ENCODE measurements around the gene C2orf76. TPM values are rescaled to one million over a fixed set of nuclear protein-coding genes. Genes with fewer than 3 reads are reported as not detected.

The C2orf76 gene
- total RNA-seq, 4 donors from 2014 or later = 13.5 to 63.0 (median 21.5) TPM

DNA sequence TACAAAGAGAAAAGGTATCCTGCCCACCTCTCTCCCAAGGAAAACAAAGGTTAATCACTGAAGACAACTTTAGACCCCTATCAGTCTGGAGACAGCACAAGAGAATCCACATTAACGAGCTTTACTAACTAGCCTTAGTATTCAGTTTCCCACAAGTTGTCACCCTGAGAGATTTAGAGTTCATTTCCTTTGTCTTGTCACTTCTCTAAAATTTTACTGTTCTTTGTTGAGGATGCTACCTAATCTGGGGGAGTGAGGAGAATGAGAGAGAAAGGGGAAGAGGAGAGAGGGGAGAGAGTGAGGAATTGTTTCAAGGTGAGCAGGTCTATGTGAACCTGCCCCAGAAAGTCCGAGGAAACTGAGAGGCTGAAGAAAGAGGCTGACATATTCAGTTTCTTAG is 28.4 kb downstream of the C2orf76 start:
- no peak for DNase-seq
- Histone ChIP-seq H3K4me3 (no peak overlapping the region), H3K27me3 (no peaks in the 10 kb centered on the region), H3K36me3 (no peaks in the 10 kb centered on the region), H3K9me3 (no peaks in the 10 kb centered on the region), H3K4me1 (no peaks in the 10 kb centered on the region), H3K27ac (no peak overlapping the region)
- TF ChIP-seq POLR2A (IDR thresholded peaks at IDR 0.05) = no peak
- TF ChIP-seq, protein P1, sequence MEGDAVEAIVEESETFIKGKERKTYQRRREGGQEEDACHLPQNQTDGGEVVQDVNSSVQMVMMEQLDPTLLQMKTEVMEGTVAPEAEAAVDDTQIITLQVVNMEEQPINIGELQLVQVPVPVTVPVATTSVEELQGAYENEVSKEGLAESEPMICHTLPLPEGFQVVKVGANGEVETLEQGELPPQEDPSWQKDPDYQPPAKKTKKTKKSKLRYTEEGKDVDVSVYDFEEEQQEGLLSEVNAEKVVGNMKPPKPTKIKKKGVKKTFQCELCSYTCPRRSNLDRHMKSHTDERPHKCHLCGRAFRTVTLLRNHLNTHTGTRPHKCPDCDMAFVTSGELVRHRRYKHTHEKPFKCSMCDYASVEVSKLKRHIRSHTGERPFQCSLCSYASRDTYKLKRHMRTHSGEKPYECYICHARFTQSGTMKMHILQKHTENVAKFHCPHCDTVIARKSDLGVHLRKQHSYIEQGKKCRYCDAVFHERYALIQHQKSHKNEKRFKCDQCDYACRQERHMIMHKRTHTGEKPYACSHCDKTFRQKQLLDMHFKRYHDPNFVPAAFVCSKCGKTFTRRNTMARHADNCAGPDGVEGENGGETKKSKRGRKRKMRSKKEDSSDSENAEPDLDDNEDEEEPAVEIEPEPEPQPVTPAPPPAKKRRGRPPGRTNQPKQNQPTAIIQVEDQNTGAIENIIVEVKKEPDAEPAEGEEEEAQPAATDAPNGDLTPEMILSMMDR (IDR thresholded peaks at IDR 0.05) = no peak
- intact Hi-C loops (cut with DNase I; ENCODE audit: low total_unique reads) = no loop called here

DNA sequence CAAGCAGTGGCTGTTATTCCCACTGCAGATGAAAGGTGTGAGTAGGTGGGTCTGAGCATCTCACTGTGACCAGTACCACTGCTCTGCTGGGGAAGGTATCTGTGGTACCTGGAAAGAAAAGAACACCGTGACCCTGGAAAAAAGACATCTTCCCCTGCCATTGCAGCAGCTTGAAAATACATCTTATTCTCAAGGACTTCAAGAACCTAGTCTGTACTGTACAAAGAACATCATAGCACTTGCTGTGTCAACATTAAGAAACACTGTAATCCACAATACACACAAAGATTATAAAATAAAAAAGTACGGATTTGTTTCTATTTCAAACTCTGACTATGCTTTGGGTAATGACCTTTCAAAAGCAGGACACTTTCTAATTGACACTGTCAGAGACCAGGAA is 28.9 kb downstream of the C2orf76 start:
- intact Hi-C loops (cut with DNase I; ENCODE audit: low total_unique reads) = no loop called here
- no peaks in the 10 kb centered on the region for H3K4me1 ChIP-seq
- TF ChIP-seq POLR2A (IDR thresholded peaks at IDR 0.05) = no peak
- TF ChIP-seq, protein P1 (IDR thresholded peaks at IDR 0.05) = no peak

DNA sequence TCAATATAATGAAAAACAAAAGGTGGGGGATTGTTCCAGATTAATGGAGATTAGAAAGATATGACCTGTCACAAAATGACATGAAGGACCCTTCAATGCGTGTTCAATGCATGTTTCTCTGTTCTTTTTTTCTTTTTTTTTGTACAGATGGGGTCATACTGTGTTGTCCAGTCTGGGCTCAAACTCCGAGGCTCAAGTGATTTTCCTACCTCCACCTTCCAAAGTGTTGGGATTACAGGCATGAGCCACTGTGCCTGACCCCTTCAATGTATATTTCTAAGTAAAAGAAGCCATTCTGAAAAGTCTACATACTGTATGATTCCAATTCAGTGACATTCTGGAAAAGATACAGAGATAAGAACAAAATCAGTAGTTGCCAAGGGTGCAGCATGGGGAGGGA is 32.8 kb downstream of the C2orf76 start:
- no peak overlapping the region for H3K4me3 ChIP-seq
- peaks cover 0 to 3% of the 10 kb centered on the region in 2 donors for H3K36me3 ChIP-seq
- no peaks in the 10 kb centered on the region for H3K4me1 ChIP-seq
- intact Hi-C loops (cut with DNase I; ENCODE audit: low total_unique reads) = no loop called here
- TF ChIP-seq, protein P1 (IDR thresholded peaks at IDR 0.05) = no peak
- TF ChIP-seq POLR2A (IDR thresholded peaks at IDR 0.05) = no peak
- no peaks in the 10 kb centered on the region for H3K9me3 ChIP-seq
- no peak for DNase-seq
- no peak overlapping the region for H3K27ac ChIP-seq
- no peaks in the 10 kb centered on the region for H3K27me3 ChIP-seq

More for the DNA sequence above, 28.9 kb downstream of the C2orf76 start:
- Histone ChIP-seq H3K9me3 (no peaks in the 10 kb centered on the region), H3K4me3 (no peak overlapping the region), H3K36me3 (no peaks in the 10 kb centered on the region), H3K27ac (no peak overlapping the region), H3K27me3 (no peaks in the 10 kb centered on the region)
- DNase-seq = no peak

DNA sequence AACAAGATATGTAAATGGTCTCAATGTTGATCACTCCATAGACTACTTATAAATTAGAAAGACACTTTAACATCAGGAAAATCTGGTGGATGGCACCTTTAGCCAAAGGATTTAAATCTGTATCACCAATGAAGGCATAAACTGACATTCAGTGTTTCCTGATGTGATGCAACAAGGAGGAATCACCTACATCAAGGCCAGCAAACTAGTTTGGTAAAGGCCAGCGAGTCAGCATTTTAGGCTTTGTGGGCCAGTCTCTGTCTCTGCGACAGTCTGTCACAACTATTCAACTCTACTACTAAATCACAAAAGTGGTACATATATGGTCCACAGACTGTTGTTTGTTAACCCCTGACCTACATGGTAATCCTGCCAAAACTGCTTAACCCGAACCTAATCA is 33.3 kb downstream of the C2orf76 start:
- Histone ChIP-seq H3K27me3 (no peaks in the 10 kb centered on the region), H3K9me3 (no peaks in the 10 kb centered on the region), H3K36me3 (peaks cover 0 to 3% of the 10 kb centered on the region in 2 donors), H3K27ac (no peak overlapping the region), H3K4me1 (no peaks in the 10 kb centered on the region), H3K4me3 (no peak overlapping the region)
- no peak for DNase-seq
- TF ChIP-seq, protein P1 (IDR thresholded peaks at IDR 0.05) = no peak
- TF ChIP-seq POLR2A (IDR thresholded peaks at IDR 0.05) = no peak
- intact Hi-C loops (cut with DNase I; ENCODE audit: low total_unique reads) = no loop called here

DNA sequence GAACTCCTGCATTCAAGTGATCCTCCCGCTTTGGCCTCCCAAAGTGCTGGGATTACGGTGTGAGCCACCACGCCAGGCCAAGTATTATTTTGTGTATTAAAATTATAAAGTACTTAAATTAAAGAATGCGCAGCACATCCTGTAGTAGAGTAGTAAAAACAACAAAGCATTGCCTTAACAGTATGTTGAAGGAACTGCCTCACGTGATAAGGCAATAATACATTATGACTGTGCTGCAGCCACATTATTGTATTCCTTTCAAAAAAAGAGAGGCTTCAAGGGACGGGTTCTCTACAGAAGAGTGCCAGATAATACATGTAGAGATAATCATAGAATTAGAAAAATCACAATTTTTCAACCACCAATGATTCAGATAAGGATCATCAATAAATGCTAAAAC is 33.7 kb downstream of the C2orf76 start:
- TF ChIP-seq, protein P1 (IDR thresholded peaks at IDR 0.05) = no peak
- TF ChIP-seq POLR2A (IDR thresholded peaks at IDR 0.05) = no peak
- peaks cover 0 to 3% of the 10 kb centered on the region in 2 donors for H3K36me3 ChIP-seq
- DNase-seq = no peak
- no peak overlapping the region for H3K4me3 ChIP-seq
- H3K27me3 ChIP-seq = no peaks in the 10 kb centered on the region
- no peaks in the 10 kb centered on the region for H3K4me1 ChIP-seq
- no peak overlapping the region for H3K27ac ChIP-seq
- intact Hi-C loops (cut with DNase I; ENCODE audit: low total_unique reads) = no loop called here
- no peaks in the 10 kb centered on the region for H3K9me3 ChIP-seq

Measured in uterus (tissue), 4 donors.